HG03469 (cell line): ENCODE results near the gene SMARCD1.
A peak's percentile ranks its signal among the peaks of the same experiment; 100 is the strongest.

Experiments used
- ATAC-seq: cut with Tn5 transposase; IDR thresholded peaks from one replicate; pipeline ENCODE4 v1.9.1; 2021; ENCODE audit warnings: mild to moderate bottlenecking, moderate library complexity, moderate number of reproducible peaks; ENCODE audit not compliant: unreplicated experiment

Gene SMARCD1

GRCh38 chr12:50102646-50103309, 17.6 kb downstream of the SMARCD1 start:
- no peak for ATAC-seq

GRCh38 chr12:50103351-50103750, 18.2 kb downstream of the SMARCD1 start:
- ATAC-seq, result no peak

GRCh38 chr12:50103767-50104321, 18.7 kb downstream of the SMARCD1 start, which contains the start of gene GPD1:
TSS of gene GPD1 (plus strand) at chr12:50104008. CDS start at chr12:50104051, 43 bp downstream.
- ATAC-seq, result no peak

- ATAC-seq, result no peak
Measured at GRCh38 chr12:50104417-50105366, 19.6 kb downstream of the SMARCD1 start.

GRCh38 chr12:50105913-50106450, 20.8 kb downstream of the SMARCD1 start:
- no peak for ATAC-seq

GRCh38 chr12:50106907-50107306, 21.8 kb downstream of the SMARCD1 start:
- ATAC-seq, result no peak

GRCh38 chr12:50107416-50108268, 22.5 kb downstream of the SMARCD1 start:
- no peak for ATAC-seq

- ATAC-seq, result no peak
Measured at GRCh38 chr12:50109319-50109718, 24.2 kb downstream of the SMARCD1 start.

- no peak for ATAC-seq
Measured at GRCh38 chr12:50110127-50110761, 25.1 kb downstream of the SMARCD1 start.

GRCh38 chr12:50110762-50111351, 25.7 kb downstream of the SMARCD1 start:
- ATAC-seq, result no peak

GRCh38 chr12:50111395-50111692, 26.2 kb downstream of the SMARCD1 start:
- ATAC-seq, result no peak

GRCh38 chr12:50111693-50112455, 26.7 kb downstream of the SMARCD1 start, which contains the start of gene COX14:
TSS of gene COX14 (plus strand) at chr12:50112236. CDS start at chr12:50120044, 7,808 bp downstream.
- peak; percentile 68 for ATAC-seq

GRCh38 chr12:50112456-50113218, 27.5 kb downstream of the SMARCD1 start:
- ATAC-seq, result no peak

GRCh38 chr12:50117057-50117622, 32.0 kb downstream of the SMARCD1 start:
- no peak for ATAC-seq

GRCh38 chr12:50119387-50119786, 34.2 kb downstream of the SMARCD1 start:
- no peak for ATAC-seq

- ATAC-seq, result no peak
Measured at GRCh38 chr12:50120521-50120920, 35.4 kb downstream of the SMARCD1 start.

GRCh38 chr12:50120953-50121352, 35.8 kb downstream of the SMARCD1 start:
- no peak for ATAC-seq

GRCh38 chr12:50121641-50122040, 36.5 kb downstream of the SMARCD1 start:
- ATAC-seq, result no peak
